ENCODE results near the gene CITED4.

DNA sequence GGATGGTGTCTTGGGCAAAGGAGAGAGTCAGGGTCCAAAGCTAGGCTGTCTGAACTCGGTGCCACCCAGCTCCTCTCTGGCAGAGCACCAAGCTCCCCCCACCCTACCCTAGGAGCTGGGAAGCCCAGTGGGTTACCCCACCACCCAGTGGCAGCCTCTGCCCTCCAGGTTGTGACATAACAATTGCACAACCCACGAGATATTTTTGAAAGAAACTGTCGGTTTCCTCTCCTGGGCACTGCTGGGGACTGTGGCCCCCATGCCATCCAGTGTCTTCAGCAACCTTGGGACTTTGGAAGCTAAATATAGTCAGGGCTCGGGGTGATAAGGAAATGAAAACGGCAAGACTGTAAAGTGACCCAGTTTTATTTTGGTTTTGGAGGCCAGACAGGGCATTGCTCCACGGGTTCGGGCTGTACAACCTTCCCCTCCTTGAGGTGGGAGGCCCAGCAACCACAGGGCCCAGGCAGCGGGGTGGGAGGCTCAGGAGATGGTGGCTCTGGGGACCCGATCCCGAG is 1.4 kb downstream of the CITED4 start:
- TF ChIP-seq MAX (IDR thresholded peaks at IDR 0.05; ENCODE audit: low read depth) = no peak
- TF ChIP-seq CTCF (IDR thresholded peaks at IDR 0.05) = no peak
